Embryonic facial prominence (tissue), 1 donor: ENCODE measurements around the gene PLP2.
"Not testable (repeated sequence)": the region's sequence is repeated elsewhere in the genome, so short reads cannot be mapped to it uniquely, and the experiment has no call there.

Experiments
- DNase-seq: peaks from one replicate; pipeline ENCODE4 v3.0.0-alpha.2; 2016; ENCODE audit errors: extremely low spot score

The PLP2 gene

GRCh38 chrX:49163555-49164419 is 7.9 kb upstream of the PLP2 start:
- peak; percentile 49 for DNase-seq

- DNase-seq = no peak
Measured at GRCh38 chrX:49164589-49165360, 6.9 kb upstream of the PLP2 start.

GRCh38 chrX:49165901-49166881 is 5.5 kb upstream of the PLP2 start:
- DNase-seq = no peak

- DNase-seq = no peak
Measured at GRCh38 chrX:49166914-49167739, 4.6 kb upstream of the PLP2 start.

GRCh38 chrX:49167740-49168108 is 4.0 kb upstream of the PLP2 start:
- DNase-seq = no peak

GRCh38 chrX:49172280-49172780 is 632 bp downstream of the PLP2 start:
- DNase-seq = no peak

- not testable (repeated sequence) for DNase-seq
Measured at GRCh38 chrX:49173544-49173943, 1.8 kb downstream of the PLP2 start.

GRCh38 chrX:49174723-49175122 is 3.0 kb downstream of the PLP2 start:
- no peak for DNase-seq

- DNase-seq = no peak
Measured at GRCh38 chrX:49175435-49176274, 4.0 kb downstream of the PLP2 start.

GRCh38 chrX:49176421-49177326 is 5.0 kb downstream of the PLP2 start:
- no peak for DNase-seq

GRCh38 chrX:49177338-49177833 is 5.7 kb downstream of the PLP2 start:
- DNase-seq = no peak

GRCh38 chrX:49177873-49178480 is 6.3 kb downstream of the PLP2 start:
- DNase-seq = no peak

- DNase-seq = no peak
Measured at GRCh38 chrX:49178537-49178936, 6.8 kb downstream of the PLP2 start.

GRCh38 chrX:49179358-49179757 is 7.7 kb downstream of the PLP2 start:
- no peak for DNase-seq

- DNase-seq = no peak
Measured at GRCh38 chrX:49183701-49184281, 12.1 kb downstream of the PLP2 start.

GRCh38 chrX:49184294-49185281 is 12.9 kb downstream of the PLP2 start:
- DNase-seq = peak; percentile 46
